Kasumi-1 (cell line): ENCODE measurements around the gene CD1D.
"Not testable (repeated sequence)": the region's sequence is repeated elsewhere in the genome, so short reads cannot be mapped to it uniquely, and the experiment has no call there.

Experiments
- DNase-seq, 2 experiments: peaks; one replicate each; lab custom pipeline; 2025; lab: John Stamatoyannopoulos, UW

CD1D gene

DNA sequence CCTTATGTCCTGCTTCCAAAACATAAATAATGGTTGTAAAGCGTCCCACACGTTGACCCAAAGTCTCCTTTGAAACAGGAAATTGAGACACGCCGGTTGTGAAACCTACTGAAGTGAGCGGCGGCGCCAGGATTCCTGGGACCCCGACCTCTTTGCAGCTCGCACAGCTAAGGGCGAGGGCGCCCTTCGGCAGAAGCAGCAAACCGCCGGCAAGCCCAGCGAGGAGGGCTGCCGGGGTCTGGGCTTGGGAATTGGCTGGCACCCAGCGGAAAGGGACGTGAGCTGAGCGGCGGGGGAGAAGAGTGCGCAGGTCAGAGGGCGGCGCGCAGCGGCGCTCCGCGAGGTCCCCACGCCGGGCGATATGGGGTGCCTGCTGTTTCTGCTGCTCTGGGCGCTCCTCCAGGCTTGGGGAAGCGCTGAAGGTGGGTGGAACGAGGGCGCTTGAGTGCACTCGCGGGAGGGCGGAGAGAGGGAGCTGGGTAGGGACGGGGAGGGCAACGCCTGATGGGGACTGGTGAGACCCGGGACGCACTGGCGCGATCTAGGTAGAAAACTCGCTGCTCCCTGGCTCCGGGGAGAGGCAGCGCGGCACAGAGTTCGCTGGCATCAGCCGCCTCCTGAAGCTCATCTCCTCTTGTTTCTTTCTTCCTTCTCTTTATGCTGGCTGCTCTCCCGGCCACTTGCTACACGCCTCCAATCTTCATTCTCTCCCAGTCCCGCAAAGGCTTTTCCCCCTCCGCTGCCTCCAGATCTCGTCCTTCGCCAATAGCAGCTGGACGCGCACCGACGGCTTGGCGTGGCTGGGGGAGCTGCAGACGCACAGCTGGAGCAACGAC lies at the start of gene CD1D:
Gene CD1D, plus strand, starts transcription at position 155 of the 836 bp plus-strand sequence. Its CDS starts 207 bp downstream, at position 362.
- no peak for DNase-seq

DNA sequence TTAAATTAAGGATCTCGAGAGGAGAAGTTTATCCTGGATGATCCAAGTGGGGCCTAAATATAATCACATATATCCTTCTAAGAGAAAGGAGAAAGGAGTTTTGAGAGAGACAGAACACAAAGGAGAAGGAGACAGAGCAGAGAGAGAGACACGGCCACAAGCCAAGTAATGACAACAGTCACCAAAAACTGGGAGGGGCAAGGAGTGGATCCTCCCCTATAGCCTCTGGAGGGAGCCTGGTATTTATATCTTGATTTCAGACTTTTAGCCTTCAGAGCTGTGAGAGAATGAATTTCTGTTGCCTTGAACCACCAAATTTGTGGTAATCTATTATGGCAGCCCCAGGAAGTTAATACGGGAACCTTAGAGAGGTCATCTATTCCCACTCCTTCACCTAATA lies 49.5 kb upstream of the CD1D start:
- DNase-seq, result no peak

DNA sequence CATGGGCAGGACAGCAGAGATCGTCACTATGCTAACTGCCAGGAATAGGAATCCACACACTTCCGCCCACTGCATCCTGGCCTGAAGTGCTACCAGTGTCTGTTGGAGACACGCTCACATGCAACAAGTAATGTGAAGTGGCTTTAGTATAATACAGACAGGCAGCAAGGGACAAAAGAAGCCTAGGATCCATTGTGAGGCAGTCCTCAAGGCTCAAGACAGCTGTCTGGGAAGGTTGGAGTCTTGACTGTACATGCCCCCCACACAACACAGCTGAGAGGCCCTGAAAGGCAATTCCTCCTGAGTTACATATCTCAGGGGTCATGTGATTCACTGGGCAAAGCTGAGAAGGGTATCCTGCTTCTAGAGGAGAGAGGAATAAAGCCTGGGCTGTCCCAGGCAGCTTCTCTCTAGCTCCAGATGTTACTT lies 39.9 kb upstream of the CD1D start:
- DNase-seq, result no peak

DNA sequence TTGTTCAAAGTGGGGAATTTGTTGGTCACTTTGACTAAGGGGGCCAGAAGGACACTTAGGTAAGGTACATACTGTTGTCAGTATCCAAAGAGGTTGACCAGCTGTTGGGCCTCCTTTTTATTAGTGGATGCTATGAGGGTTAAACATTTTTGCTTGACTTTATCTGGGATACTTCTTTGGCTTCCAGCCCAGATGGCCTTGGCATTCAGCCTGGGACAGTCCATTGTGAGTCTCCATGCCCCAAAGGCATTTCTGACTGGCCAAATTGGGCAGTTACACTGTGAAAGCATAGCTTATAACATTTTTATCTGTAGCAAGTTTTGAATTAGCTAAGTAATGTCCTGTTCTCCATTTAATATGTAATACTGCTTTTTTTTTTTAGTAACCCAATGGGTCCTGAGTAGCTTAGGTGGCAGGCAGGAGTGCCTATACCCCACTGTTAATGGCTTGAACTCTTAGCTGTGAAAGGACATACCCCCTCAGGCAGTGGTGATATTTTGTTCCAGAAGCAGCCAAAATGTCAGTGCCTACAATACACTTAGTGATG lies 35.4 kb upstream of the CD1D start:
- no peak for DNase-seq

DNA sequence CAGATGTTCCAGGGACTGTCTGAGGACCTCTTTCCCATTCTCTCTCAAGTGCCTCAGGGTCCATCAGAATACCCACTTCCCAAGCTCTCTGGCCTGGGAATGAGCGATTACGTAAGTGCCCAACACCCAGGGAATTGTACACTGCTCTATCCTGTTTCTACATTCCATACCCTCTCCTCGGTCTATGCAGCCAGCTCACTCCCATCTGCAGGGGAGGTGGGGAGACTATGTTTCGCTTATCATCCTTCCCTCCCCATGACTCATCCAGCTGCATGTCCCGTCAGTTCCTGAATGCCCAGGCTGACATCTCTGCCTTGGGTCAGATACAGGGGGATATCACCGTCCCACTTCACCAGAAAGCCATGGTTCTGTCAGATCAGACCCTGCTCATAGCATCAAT lies 34.5 kb upstream of the CD1D start:
- DNase-seq, result no peak

DNA sequence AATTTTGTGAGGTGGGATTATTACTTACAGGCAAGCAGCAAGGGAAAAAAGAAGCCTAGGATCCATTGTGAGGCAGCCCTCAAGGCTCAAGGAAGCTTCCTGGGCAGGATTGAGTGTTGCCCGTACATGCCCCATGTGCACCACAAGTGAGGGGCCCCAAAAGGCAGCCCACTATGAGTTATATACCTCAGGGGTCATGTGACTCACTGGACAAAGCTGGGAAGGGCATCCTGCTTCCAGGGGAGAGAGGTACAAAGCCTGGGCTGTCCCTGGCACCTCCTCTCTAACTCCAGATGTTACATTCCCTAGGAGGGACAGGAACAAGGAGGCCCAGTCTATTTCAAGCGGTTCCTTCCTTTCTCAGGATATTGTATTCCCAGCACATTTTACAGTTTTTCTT lies 34.0 kb upstream of the CD1D start:
- DNase-seq, result no peak

DNA sequence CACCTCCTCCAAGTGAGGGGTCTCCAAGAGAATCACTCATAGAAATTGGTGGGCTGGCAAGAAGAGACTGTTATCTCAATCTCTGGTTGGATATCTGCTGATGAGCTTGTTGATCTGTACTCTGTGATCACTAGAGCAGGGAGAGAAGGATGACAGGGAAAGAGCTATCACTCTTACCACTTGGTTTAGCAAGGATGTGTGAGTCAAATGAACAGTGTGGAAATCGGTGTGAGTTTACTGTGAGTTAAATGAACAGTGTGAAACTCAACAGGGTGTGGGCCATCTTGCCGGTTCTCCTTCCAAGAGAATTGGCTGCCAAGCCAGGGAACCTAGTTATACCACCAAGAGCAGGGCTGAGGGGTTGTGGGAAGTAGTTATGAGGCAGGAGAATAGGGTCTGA lies 33.3 kb upstream of the CD1D start:
- no peak for DNase-seq

DNA sequence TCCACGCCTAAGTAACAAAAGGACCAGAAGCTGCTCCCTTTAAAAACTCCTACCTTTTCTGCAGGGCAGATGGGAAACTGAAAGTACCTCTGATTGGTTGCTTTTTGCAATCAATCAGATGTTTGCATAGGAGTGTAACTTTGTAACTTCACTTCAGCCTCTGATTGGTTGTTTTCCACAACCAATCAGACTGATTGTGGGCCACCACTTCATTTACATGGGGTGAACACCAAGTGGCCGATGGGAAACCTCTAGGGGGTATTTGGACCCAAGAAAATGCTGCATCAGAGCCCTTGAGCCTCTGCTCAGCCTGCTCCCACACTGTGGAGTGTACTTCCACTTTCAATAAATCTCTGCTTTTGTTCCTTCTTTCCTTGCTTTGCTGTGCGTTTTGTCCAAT lies 32.8 kb upstream of the CD1D start:
- no peak for DNase-seq

DNA sequence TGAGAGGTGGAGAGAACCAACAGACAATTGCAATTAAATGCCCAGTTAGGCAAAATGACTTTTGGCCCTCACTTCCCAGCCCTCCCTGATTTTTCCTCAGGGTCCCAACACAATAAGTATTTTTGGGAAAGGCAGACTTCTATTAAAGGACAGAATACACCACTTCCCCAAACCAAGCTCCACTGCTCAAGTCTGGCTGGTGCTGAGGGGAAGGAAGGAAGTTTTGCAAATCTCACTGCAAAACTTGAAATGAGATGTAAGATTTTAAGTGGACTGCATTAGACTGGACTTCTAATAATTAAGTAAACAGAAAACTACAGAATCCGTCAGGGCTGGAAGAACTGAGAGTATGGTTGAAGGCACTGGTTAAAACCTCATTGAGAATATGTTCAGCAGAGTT lies 32.2 kb upstream of the CD1D start:
- peak; percentile 31 to 45 for DNase-seq

DNA sequence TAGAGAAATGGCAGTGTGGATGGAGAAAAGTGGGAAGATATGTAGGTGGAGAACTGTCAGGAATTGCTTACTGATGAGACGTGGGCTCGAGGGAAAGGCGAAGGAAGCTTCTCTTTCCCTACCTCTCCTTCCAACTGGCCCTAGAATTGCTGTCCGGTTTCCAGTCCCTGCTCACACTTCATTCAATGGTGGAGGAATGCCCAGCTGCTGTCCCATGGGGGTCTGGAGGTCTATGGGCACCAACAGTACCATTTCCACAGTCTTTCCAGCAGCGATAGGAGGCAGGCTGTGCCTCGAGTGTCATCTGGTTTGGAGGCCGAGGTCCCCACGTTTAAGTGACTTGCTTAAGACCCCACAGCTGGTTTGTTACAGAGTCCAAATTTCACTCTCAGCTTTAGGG lies 31.5 kb upstream of the CD1D start:
- no peak for DNase-seq

DNA sequence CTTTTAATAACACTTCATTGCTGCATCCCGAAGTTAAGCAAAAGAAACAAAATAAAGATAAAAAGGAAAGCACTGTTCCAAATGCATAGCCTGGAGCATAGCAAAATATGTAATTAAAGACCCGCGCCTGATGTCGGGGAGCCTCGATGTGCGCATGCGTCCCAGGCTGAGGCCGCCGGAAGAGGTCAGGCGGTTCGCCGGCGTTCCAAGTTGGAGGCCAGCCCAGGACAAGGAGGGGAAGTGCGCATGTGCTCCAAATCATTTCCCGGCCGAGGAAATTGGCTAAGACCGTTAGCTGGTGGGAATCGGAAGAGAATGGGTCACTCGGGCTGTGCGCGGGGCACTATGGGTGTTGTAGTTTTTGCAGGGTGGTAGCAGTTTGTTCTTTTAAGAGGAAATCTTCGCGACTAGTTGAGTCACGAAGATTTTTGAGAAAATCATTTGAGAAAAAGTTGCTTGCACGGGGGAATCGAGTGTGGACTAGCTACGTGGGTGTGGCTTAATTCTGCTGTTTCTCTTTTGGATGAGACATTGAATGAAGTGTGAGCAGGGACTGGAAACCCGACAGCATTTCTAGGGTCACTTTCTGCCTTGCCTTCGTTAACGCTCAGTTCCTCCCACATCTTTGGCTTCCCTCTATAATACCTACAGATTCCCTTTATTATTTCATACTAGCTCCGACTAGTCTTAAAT lies 31.0 kb upstream of the CD1D start:
- DNase-seq, result peak; percentile 87 to 89

DNA sequence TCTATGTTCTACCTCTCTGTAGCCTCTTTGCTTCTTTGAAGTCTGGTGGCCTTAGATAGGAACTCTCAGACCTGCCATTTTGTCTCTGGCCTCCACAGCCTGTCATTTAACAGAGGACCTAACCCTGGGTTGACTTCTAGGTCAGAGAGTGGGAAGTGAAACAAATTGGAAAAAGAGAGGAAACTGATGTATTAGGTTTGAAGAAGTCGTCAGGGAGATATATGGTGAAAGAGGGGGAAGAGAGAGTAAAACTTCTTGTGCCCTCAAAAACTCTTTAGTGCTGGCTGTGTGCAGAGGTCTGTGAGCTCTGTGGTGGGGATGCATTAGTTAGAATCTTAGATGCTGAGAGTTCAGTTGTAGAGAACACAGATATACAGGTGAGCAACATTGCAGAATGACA lies 30.2 kb upstream of the CD1D start:
- no peak for DNase-seq

DNA sequence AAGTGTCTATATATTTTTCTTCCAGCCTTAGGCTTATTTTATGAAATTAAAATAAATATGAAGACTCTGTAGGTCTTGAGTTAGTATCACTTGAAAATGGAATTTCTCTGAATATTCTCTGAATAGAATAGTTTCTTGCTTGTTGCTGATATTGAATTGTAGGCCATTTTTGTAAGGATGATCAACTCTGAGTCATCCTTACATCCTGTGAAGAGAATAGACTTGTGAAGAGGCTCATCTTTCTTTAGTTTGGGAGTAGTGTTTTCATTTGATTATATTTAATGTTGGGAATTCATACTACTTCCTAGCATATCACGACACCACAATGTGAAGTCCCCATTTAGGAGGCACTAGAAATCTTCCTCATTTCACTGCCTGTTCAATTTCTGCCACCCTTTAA lies 27.5 kb upstream of the CD1D start:
- no peak for DNase-seq

DNA sequence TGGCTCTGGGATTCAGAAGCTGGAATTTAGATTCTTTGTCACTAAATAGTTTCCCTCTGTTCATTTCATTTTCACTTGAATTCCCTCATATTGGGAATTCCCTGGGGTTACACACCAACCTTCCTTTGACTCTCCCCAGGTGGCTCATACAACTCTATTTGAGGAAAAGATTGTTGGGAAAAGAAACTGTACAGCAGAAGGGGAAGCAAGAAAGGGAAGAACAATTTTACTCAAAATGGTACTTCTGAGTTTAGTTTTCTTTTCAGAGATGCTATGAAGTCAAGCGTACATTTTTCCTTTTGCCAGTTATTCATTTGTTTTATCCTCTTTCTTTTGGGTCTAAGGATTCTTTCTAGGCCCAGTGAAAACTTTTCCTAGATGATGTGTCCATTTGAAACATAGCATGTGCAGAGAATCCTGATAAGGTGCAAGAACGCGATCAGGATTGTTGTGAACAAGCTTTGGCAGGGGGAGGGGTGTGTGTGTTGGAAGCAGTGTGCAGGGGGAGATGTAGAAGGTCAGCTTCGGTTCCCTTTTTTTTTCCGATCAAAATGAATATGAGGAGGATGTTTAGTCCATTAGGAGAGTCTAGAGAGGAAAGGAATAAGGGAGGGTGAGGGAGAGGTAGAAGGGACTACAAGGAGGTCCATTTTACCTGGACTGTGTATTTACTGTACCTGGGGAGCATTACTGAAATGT lies 26.8 kb upstream of the CD1D start:
- no peak for DNase-seq

DNA sequence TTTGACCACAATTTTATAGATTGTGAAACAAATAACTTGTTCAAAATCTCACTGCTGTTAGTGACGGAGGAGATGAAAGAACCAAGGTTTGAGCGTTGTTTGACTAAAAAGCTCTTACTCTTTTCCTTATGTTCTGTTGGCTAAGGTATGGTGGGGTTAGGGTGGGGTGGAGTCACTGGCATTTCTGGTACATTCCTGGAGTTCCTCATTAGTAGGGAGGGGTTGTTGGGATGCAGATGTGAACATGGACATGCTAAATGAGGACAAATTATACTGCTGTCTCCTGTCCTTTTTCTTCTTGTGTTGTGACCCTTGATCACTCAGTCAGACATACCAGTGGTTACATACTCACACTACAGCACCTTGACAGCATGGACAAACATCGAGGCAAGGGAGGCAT lies 26.2 kb upstream of the CD1D start:
- DNase-seq, result no peak

DNA sequence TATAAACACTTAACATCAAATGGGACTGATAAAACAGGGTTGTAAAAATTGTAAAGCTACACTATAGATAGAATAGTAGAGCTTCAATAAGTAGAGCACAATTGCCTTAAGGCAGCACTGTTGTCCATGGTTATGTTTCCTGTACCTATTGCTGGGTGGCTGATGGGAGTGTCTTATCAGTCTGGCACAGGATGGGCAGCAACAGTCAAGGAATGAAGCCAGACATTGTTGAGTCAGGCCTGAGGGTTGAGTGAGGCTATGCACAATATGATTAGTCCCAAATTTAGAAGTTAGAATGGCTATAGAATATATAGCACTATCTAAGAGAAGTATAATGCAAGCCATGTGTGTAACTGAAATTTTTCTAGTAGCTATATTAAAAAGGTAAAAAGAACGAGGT lies 25.0 kb upstream of the CD1D start:
- DNase-seq, result no peak

DNA sequence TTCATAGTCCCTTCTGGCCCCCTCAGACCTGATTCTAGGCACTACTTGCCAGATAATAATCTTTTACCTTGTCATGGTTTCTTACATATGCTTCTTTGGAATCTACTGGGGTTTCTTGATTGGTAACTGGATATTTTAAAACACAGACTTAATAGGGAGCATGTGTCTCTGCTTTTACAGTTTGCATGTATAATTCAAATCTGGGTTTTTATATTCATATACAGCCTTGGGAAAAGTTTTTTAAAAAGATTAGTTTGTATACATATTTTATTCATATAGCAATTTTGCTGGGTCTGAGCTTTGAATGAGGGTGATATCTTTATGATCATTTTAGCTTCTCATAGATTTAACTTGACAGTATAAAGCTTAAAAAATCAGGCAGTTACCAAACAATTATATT lies 21.1 kb upstream of the CD1D start:
- no peak for DNase-seq

DNA sequence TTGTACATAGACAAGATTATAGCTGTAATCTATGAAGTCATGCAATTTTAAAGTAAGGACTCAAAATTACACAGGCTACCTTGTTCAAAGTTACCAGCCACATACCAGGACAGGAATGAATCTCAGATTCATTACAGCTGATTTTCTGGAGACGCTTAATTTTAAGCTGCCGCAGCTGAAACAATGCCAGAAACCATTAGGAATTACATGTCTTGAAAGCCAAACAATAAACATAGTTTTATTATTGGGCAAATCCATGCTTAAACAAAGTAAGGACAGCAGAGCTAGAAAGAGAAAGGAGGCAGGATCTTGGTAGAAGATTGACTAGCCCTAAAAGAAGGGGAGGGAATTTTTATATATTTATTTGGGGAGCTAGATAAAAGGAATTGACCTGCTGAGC lies 19.2 kb upstream of the CD1D start:
- DNase-seq, result no peak

DNA sequence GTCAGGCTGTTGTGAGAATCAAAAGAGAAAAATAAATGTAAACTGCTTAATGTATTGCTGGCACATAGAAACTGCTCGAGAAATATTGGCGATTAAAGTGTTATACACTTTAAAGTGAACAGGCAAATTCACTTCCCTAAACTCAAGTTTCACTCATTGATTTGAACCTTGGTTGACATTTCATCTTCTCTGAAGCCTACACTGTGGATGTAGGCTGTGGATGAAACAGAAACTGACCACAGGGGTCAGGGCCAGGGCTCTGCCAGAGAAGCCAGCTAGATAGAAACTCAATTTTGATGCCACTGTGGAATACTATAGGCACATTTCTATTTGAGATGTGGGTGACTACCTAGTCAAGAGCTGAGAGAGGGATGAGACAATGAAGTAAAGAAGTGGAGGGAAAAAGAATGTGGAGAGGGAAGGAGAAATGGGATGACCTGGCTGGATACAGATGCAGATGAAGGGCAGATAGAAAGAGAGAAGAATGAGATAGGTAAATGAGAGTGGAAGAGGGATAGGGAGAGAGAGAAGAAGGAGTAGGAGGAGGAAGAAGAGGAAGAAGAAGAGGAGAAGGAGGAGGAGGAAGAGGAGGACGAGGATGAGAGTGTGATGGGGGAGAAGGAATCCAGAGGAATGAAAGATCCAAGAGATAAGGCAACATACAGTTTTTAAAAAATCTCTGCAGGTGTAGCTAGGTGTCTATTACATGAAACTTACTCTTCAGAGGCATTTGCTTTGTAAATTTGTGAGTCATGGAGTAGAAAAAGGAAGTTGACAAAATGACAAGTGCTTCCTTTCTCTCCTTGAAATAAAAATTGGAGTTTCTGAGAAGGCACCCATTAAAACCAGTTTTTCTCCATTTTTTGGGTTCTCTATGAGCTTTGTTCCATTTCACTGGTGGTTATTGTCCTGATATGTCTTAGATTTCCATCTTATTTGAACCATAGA lies 17.4 kb upstream of the CD1D start:
- no peak for DNase-seq

DNA sequence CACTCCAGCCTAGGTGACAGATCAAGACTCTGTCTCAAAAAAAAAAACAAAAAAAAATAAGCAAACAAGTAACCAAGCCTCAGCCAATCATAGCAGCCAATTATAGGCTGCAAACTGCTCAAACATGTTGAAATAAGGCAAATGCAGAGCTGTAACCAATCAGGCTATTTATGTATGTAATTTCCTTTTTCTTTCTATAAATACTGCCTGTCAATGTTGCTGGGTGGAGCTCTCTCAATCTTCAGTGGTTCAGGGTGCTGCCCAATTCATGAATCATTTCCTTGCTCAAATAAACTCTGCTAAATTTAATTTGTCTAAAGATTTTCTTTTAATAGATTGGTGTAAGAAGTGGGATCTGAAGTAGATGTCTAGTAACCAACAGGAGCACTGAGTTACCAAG lies 11.6 kb upstream of the CD1D start:
- DNase-seq, result no peak

DNA sequence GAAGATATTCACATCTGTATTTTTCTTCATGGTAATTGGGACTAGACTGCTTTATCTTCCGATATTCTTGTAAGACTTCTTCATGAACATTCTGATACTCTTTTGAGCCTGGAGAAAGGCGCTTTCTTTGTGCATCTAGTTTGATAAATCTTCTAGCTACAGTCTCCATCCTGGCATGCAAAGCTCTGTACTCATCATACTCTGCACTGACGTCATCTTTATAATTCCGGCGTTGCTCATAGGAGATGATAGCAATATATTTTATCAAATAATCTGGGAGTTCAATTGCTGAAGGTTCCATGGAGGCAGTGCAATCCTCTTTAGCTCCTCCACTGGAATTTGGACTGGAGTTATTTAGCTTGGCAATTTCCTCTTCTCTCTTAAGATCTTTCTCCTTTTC lies 4.8 kb upstream of the CD1D start:
- DNase-seq, result not testable (repeated sequence)

DNA sequence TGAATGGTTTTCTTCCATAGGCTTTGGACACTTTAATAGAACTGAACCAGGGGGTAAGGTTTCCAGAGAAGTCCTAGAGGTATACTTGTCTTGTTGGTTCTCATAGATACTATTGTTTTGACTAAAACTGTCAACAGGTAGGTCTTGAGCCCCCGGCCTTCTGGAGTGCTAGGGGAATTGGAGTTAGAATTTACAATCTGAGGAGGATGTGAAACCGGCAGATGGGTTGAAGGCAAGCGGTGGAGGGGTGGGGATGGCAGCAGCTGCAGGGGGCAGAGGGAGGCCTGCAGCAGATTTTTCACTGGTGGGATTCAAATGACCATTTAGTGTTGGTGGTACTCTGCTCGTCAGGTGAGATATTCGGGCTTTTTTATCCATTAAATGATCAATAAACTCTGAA lies 4.3 kb upstream of the CD1D start:
- DNase-seq, result no peak
